Measurements from ENCODE around the gene FN1. TPM values are rescaled to one million over a fixed set of nuclear protein-coding genes. Genes with fewer than 3 reads are reported as not detected.

The FN1 gene
- total RNA-seq, 1 donor from 2014 or later = 154 TPM

- no peak for TF ChIP-seq CTCF (IDR thresholded peaks at IDR 0.05; ENCODE audit: borderline replicate concordance)
- H3K27me3 ChIP-seq (ENCODE audit: low read depth) = no peaks in the 10 kb centered on the region
- no peaks in the 10 kb centered on the region for H3K4me1 ChIP-seq
- intact Hi-C loops (cut with micrococcal nuclease) = no loop called here
- peaks cover 80% of the 10 kb centered on the region for H3K36me3 ChIP-seq
- H3K9me3 ChIP-seq (replicated peaks) = no peaks in the 10 kb centered on the region
- H3K27ac ChIP-seq (replicated peaks) = no peak overlapping the region
- H3K4me3 ChIP-seq = no peak overlapping the region
- DNase-seq = no peak
Measured at GRCh38 chr2:215382011-215382410, 53.9 kb downstream of the FN1 start.

DNA sequence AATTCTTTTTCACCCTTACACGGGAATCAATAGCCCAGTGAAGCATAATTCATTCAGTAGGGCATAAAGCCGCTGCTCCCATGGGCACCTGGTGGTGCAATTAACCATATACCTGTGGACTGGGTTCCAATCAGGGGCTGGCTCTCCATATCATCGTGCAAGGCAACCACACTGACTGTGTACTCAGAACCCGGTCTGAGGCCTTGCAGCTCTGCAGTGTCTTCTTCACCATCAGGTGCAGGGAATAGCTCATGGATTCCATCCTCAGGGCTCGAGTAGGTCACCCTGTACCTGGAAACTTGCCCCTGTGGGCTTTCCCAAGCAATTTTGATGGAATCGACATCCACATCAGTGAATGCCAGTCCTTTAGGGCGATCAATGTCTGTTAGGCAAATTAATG lies 55.2 kb downstream of the FN1 start:
- Histone ChIP-seq H3K4me3 (no peak overlapping the region), H3K27ac (replicated peaks) (no peak overlapping the region), H3K36me3 (peaks cover 79% of the 10 kb centered on the region), H3K4me1 (no peaks in the 10 kb centered on the region), H3K27me3 (ENCODE audit: low read depth) (no peaks in the 10 kb centered on the region), H3K9me3 (replicated peaks) (no peaks in the 10 kb centered on the region)
- no peak for TF ChIP-seq CTCF (IDR thresholded peaks at IDR 0.05; ENCODE audit: borderline replicate concordance)
- intact Hi-C loops (cut with micrococcal nuclease) = no loop called here
- DNase-seq = no peak

- Histone ChIP-seq H3K27me3 (ENCODE audit: low read depth) (no peaks in the 10 kb centered on the region), H3K4me1 (no peaks in the 10 kb centered on the region), H3K4me3 (no peak overlapping the region), H3K27ac (replicated peaks) (no peak overlapping the region), H3K9me3 (replicated peaks) (no peaks in the 10 kb centered on the region), H3K36me3 (peaks cover 86% of the 10 kb centered on the region)
- no peak for TF ChIP-seq CTCF (IDR thresholded peaks at IDR 0.05; ENCODE audit: borderline replicate concordance)
- no peak for DNase-seq
- intact Hi-C loops (cut with micrococcal nuclease) = no loop called here
Measured at GRCh38 chr2:215379948-215380347, 55.9 kb downstream of the FN1 start.

DNA sequence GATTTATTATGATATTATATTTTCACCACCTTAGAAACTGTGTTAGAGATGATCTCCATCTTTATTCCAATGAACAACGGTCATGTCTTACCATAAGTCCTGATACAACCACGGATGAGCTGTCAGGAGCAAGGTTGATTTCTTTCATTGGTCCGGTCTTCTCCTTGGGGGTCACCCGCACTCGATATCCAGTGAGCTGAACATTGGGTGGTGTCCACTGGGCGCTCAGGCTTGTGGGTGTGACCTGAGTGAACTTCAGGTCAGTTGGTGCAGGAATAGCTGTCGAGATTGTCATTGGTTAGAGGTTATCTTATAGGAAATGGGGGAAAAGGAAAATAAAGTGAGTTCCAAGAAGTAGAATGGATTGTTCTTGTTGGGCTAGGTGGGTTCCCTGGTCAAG lies 56.8 kb downstream of the FN1 start:
- no peak for DNase-seq
- intact Hi-C loops (cut with micrococcal nuclease) = no loop called here
- Histone ChIP-seq H3K9me3 (replicated peaks) (no peaks in the 10 kb centered on the region), H3K27ac (replicated peaks) (no peak overlapping the region), H3K27me3 (ENCODE audit: low read depth) (no peaks in the 10 kb centered on the region), H3K4me1 (no peaks in the 10 kb centered on the region), H3K36me3 (peaks cover 88% of the 10 kb centered on the region), H3K4me3 (no peak overlapping the region)
- TF ChIP-seq CTCF (IDR thresholded peaks at IDR 0.05; ENCODE audit: borderline replicate concordance) = no peak

- no peaks in the 10 kb centered on the region for H3K4me1 ChIP-seq
- no peak overlapping the region for H3K4me3 ChIP-seq
- H3K9me3 ChIP-seq (replicated peaks) = no peaks in the 10 kb centered on the region
- no peak for DNase-seq
- H3K27ac ChIP-seq (replicated peaks) = no peak overlapping the region
- intact Hi-C loops (cut with micrococcal nuclease) = no loop called here
- no peaks in the 10 kb centered on the region for H3K27me3 ChIP-seq (ENCODE audit: low read depth)
- peaks cover 86% of the 10 kb centered on the region for H3K36me3 ChIP-seq
- TF ChIP-seq CTCF (IDR thresholded peaks at IDR 0.05; ENCODE audit: borderline replicate concordance) = no peak
Measured at GRCh38 chr2:215378045-215378444, 57.8 kb downstream of the FN1 start.

DNA sequence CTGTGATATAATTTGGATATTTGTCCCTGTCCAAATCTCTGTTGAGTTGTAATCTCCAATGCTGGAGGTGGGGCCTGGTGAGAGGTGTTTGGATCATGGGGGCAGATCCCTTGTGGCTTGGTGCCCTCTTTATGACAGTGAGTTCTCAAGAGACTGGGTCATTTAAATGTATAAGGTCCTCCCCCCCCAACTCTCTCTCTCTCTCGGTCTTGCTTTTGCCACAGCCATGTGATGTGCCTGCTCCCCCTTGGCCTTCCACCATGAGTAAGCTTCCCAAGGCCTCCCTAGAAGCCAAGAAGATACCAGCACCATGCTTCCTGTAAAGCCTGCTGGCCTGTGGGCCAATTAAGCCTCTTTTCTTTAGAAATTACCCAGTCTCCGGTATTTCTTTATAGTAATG lies 58.6 kb downstream of the FN1 start:
- no peaks in the 10 kb centered on the region for H3K9me3 ChIP-seq (replicated peaks)
- intact Hi-C loops (cut with micrococcal nuclease) = no loop called here
- no peaks in the 10 kb centered on the region for H3K27me3 ChIP-seq (ENCODE audit: low read depth)
- H3K4me1 ChIP-seq = no peaks in the 10 kb centered on the region
- H3K4me3 ChIP-seq = no peak overlapping the region
- peaks cover 84% of the 10 kb centered on the region for H3K36me3 ChIP-seq
- no peak for DNase-seq
- no peak for TF ChIP-seq CTCF (IDR thresholded peaks at IDR 0.05; ENCODE audit: borderline replicate concordance)
- H3K27ac ChIP-seq (replicated peaks) = no peak overlapping the region
